ENCODE measurements around the gene IMMP2L. TPM values are rescaled to one million over a fixed set of nuclear protein-coding genes. Genes with fewer than 3 reads are reported as not detected.
A peak's percentile ranks its signal among the peaks of the same experiment; 100 is the strongest.

The IMMP2L gene
- total and polyA plus RNA-seq, 2 donors (not counting 3 experiments of a cell fraction or from before 2014, with no cell fraction given): 9.9 to 11.8 TPM

DNA sequence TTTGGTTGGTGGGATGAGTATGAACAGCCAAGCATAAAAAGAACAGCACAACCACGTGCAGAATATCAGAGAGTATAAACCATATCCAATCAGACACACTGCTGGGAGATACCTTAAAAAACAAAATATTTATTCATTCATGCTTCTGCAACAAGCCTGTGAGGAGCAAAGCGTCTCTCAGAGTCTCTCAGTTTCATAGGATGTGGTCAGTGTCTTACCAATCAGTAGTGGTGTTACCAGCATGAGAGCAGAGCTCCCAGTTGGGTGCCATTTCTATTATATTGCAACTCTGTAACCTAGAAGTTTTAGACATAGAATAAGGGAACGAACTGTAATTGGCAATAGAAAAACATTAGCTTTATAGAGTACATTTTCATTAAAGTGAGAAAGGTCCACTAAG lies 917.2 kb downstream of the IMMP2L start:
- dilution Hi-C loops (cut with MboI; ENCODE audit: extremely low pct_ligation_motif_present, low sequenced_read_pairs) (no loop called here), intact Hi-C loops (cut with micrococcal nuclease) (no loop called here)
- Histone ChIP-seq H3K27me3 (ENCODE audit: control insufficient read depth in 2 of 2, insufficient read depth in 2 of 2, low read length in 2 of 2) (no peaks in the 10 kb centered on the region), H4K20me1 (replicated peaks; ENCODE audit: control insufficient read depth, extremely low read depth, insufficient read depth, low read length) (no peaks in the 10 kb centered on the region), H3K4me1 (ENCODE audit: control insufficient read depth, extremely low read depth, insufficient read depth, low read length) (no peaks in the 10 kb centered on the region), H3K4me2 (ENCODE audit: insufficient read depth, low read length) (no peak overlapping the region), H3K9me3 (replicated peaks; ENCODE audit: control insufficient read depth, insufficient read depth, low read length) (no peaks in the 10 kb centered on the region), H3K27ac (ENCODE audit: insufficient read depth, low read depth, low read length) (no peak overlapping the region), H3K36me3 (ENCODE audit: control insufficient read depth in 2 of 2, extremely low read depth in 1 of 2, insufficient read depth in 2 of 2, low read length in 2 of 2) (no peaks in the 10 kb centered on the region), H3K79me2 (ENCODE audit: control insufficient read depth, insufficient read depth, low read length) (no peaks in the 10 kb centered on the region), H3K9ac (replicated peaks; ENCODE audit: extremely low read depth, insufficient read depth, low read length) (no peak overlapping the region), H3K4me3 (replicated peaks in 1 of 3; ENCODE audit: insufficient read depth in 1 of 3, low read depth in 1 of 3, low read length in 3 of 3) (no peak overlapping the region), H3K9me1 (replicated peaks; ENCODE audit: control insufficient read depth, extremely low read depth, insufficient read depth, low read length) (no peaks in the 10 kb centered on the region), H2AFZ (ENCODE audit: low read depth, low read length) (no peak overlapping the region)
- BruUV-seq (replicated peaks): no TSS peak
- ChIA-PET CTCF (no interaction called here), POLR2A (no interaction called here)
- no peak for TF ChIP-seq MYC (IDR thresholded peaks at IDR 0.05; ENCODE audit: low read depth, low read length)
- DNase-seq (ENCODE audit: low read depth, low spot score) (no peak), FAIRE-seq (peak; percentile 31)

DNA sequence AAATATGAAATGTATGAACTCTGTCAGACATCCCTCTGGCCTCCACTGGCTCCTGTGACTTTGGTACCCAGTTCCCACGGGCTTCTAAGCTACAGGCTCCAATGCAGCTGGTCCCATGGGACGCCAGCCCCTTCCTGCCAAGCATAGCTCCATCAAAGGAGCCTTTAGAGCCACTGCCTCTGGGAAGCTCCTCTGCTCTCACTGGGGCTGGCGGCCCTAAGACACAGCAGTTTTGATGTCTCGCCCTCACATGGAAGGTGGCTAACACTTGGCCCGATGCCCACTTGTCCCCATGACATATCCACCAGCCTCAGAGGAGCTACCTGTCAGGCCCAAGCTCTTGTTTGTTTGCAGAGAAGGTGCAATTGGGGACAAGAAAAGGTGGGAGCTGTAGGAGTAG lies 925.0 kb downstream of the IMMP2L start:
- intact Hi-C loops (cut with micrococcal nuclease) (no loop called here), dilution Hi-C loops (cut with MboI; ENCODE audit: extremely low pct_ligation_motif_present, low sequenced_read_pairs) (no loop called here)
- FAIRE-seq (no peak), DNase-seq (ENCODE audit: low read depth, low spot score) (no peak)
- Histone ChIP-seq H3K9me1 (replicated peaks; ENCODE audit: control insufficient read depth, extremely low read depth, insufficient read depth, low read length) (no peaks in the 10 kb centered on the region), H3K4me2 (ENCODE audit: insufficient read depth, low read length) (no peak overlapping the region), H3K9me3 (replicated peaks; ENCODE audit: control insufficient read depth, insufficient read depth, low read length) (no peaks in the 10 kb centered on the region), H3K27me3 (ENCODE audit: control insufficient read depth in 2 of 2, insufficient read depth in 2 of 2, low read length in 2 of 2) (no peaks in the 10 kb centered on the region), H3K4me1 (ENCODE audit: control insufficient read depth, extremely low read depth, insufficient read depth, low read length) (no peaks in the 10 kb centered on the region), H3K9ac (replicated peaks; ENCODE audit: extremely low read depth, insufficient read depth, low read length) (no peak overlapping the region), H4K20me1 (replicated peaks; ENCODE audit: control insufficient read depth, extremely low read depth, insufficient read depth, low read length) (no peaks in the 10 kb centered on the region), H3K36me3 (ENCODE audit: control insufficient read depth in 2 of 2, extremely low read depth in 1 of 2, insufficient read depth in 2 of 2, low read length in 2 of 2) (no peaks in the 10 kb centered on the region), H3K79me2 (ENCODE audit: control insufficient read depth, insufficient read depth, low read length) (no peaks in the 10 kb centered on the region), H3K27ac (ENCODE audit: insufficient read depth, low read depth, low read length) (no peak overlapping the region), H2AFZ (ENCODE audit: low read depth, low read length) (no peak overlapping the region), H3K4me3 (replicated peaks in 1 of 3; ENCODE audit: insufficient read depth in 1 of 3, low read depth in 1 of 3, low read length in 3 of 3) (no peak overlapping the region)
- ChIA-PET POLR2A (no interaction called here), CTCF (no interaction called here)
- no TSS peak for BruUV-seq (replicated peaks)
- TF ChIP-seq POLR2AphosphoS5 (IDR thresholded peaks at IDR 0.05; ENCODE audit: insufficient read depth, low read depth, low read length) (no peak), EZH2 (IDR thresholded peaks at IDR 0.05; ENCODE audit: borderline replicate concordance, low read depth, low read length, severe bottlenecking) (no peak), JUN (IDR thresholded peaks at IDR 0.05; ENCODE audit: borderline replicate concordance, insufficient read depth, insufficient read length, low read depth) (no peak), POLR2A (IDR thresholded peaks at IDR 0.05; ENCODE audit: low read depth, low read length) (no peak), FOS (IDR thresholded peaks at IDR 0.05; ENCODE audit: borderline replicate concordance, insufficient read depth, low read length) (no peak), GATA2 (IDR thresholded peaks at IDR 0.05; ENCODE audit: insufficient read depth, insufficient read length, low read depth, low read length) (no peak), MYC (IDR thresholded peaks at IDR 0.05; ENCODE audit: low read depth, low read length) (no peak)
- TF ChIP-seq, protein P1, sequence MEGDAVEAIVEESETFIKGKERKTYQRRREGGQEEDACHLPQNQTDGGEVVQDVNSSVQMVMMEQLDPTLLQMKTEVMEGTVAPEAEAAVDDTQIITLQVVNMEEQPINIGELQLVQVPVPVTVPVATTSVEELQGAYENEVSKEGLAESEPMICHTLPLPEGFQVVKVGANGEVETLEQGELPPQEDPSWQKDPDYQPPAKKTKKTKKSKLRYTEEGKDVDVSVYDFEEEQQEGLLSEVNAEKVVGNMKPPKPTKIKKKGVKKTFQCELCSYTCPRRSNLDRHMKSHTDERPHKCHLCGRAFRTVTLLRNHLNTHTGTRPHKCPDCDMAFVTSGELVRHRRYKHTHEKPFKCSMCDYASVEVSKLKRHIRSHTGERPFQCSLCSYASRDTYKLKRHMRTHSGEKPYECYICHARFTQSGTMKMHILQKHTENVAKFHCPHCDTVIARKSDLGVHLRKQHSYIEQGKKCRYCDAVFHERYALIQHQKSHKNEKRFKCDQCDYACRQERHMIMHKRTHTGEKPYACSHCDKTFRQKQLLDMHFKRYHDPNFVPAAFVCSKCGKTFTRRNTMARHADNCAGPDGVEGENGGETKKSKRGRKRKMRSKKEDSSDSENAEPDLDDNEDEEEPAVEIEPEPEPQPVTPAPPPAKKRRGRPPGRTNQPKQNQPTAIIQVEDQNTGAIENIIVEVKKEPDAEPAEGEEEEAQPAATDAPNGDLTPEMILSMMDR (IDR thresholded peaks at IDR 0.05; ENCODE audit: extremely low read depth in 1 of 2, insufficient read depth in 1 of 2, low read depth in 1 of 2, low read length in 2 of 2): no peak
- TF ChIP-seq, protein P2, sequence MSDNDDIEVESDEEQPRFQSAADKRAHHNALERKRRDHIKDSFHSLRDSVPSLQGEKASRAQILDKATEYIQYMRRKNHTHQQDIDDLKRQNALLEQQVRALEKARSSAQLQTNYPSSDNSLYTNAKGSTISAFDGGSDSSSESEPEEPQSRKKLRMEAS (IDR thresholded peaks at IDR 0.05; ENCODE audit: insufficient read depth, insufficient read length): no peak
